OCI-LY7 (cell line): Measurements from ENCODE around the gene MYOF.

Experiments
- EZH2phosphoT487 ChIP-seq: fragments of 200-600 bp; sonication (generic); IDR thresholded peaks from 2 replicates; pipeline ENCODE4 v1.6.1; 2018; ENCODE audit warnings: low read depth, borderline replicate concordance, mild to moderate bottlenecking, mixed run types, antibody characterized with exemption, low read length, moderate library complexity, mixed read lengths
- TF ChIP-seq, protein P1 (sequence below): fragments of 200-600 bp; sonication (generic); conservative IDR thresholded peaks from 2 replicates; pipeline ENCODE4 v1.5.1; 2014; ENCODE audit warnings: mild to moderate bottlenecking, antibody characterized with exemption, low read length, moderate library complexity, mixed read lengths

DNA sequence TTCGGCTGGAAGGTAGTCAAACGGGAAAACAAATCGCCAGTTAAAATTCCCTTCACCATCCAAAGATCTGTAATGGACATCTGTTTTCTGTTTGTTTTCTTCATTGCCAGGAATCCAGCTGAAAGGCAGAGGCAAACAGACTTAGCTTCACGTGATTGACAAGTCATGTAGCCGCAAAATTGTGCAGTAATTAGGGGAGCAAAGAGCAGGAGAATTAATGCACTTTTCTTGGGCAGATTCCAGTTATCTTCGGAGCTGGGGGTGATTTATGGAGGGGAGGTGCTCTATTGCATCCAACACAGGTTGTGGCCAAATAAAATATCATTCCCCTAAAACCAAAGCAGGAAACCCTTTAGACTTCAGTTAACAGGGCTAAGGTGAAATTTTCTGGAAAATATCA, 162.2 kb downstream of the MYOF start:
- TF ChIP-seq, protein P1, sequence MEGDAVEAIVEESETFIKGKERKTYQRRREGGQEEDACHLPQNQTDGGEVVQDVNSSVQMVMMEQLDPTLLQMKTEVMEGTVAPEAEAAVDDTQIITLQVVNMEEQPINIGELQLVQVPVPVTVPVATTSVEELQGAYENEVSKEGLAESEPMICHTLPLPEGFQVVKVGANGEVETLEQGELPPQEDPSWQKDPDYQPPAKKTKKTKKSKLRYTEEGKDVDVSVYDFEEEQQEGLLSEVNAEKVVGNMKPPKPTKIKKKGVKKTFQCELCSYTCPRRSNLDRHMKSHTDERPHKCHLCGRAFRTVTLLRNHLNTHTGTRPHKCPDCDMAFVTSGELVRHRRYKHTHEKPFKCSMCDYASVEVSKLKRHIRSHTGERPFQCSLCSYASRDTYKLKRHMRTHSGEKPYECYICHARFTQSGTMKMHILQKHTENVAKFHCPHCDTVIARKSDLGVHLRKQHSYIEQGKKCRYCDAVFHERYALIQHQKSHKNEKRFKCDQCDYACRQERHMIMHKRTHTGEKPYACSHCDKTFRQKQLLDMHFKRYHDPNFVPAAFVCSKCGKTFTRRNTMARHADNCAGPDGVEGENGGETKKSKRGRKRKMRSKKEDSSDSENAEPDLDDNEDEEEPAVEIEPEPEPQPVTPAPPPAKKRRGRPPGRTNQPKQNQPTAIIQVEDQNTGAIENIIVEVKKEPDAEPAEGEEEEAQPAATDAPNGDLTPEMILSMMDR = no peak
- no peak for TF ChIP-seq EZH2phosphoT487
